HAP-1 (cell line): ENCODE data around the gene PRR16.

Experiments used
- DNase-seq, 2 experiments: peaks; one replicate each; pipeline ENCODE4 v3.0.0-alpha.2; 2016 to 2020; ENCODE audit warnings: low spot score in 2 of 2
- H3K27me3 ChIP-seq: fragments of 250-450 bp; sonication (Bioruptor Pico); 2 replicates; pipeline ENCODE4 v1.5.1; 2020; ENCODE audit warnings: low read depth, mild to moderate bottlenecking, moderate library complexity
- H3K36me3 ChIP-seq: fragments of 250-450 bp; sonication (Bioruptor Pico); replicated peaks from 2 replicates; pipeline ENCODE4 v1.5.1; 2020; ENCODE audit warnings: mild to moderate bottlenecking
- H3K4me1 ChIP-seq: fragments of 250-450 bp; sonication (Bioruptor Pico); 2 replicates; pipeline ENCODE4 v1.5.1; 2020; ENCODE audit warnings: mild to moderate bottlenecking
- H3K4me3 ChIP-seq: fragments of 250-450 bp; sonication (Bioruptor Pico); 2 replicates; pipeline ENCODE4 v1.5.1; 2020; ENCODE audit warnings: mild to moderate bottlenecking, moderate library complexity
- H3K9me3 ChIP-seq: fragments of 250-450 bp; sonication (Bioruptor Pico); 2 replicates; pipeline ENCODE4 v1.5.1; 2020; ENCODE audit warnings: mild to moderate bottlenecking, moderate library complexity
- in situ Hi-C: fragments of 300-500 bp; cut with MboI; formaldehyde crosslinking; loops from 3 replicates; pipeline ENCODE4 v1.14.3; 2020; ENCODE audit warnings: low sequenced_read_pairs, inconsistent platforms, mixed read lengths

PRR16 gene

DNA sequence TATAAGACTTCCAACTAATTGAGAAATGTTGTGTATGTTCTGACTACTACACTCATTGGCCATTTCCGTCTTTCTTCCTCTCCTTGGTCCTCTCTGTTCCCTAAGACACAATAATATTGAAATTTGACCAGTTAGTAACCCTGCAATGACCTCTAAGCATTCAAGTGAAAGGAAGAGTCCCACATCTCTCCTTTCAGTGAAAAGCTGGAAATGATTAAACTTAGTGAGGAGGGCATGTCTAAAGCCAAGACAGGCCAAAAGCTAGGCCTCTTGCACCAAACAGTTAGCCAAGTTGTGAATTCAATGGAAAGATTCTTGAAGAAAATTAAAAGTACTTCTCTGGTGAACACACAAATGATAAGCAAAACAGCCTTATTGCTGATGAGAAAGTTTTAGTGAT lies 122.5 kb downstream of the PRR16 start:
- Histone ChIP-seq H3K27me3 (no peaks in the 10 kb centered on the region), H3K36me3 (no peaks in the 10 kb centered on the region), H3K4me3 (no peak overlapping the region), H3K4me1 (no peaks in the 10 kb centered on the region), H3K9me3 (no peaks in the 10 kb centered on the region)
- in situ Hi-C loops: no loop called here
- no peak for DNase-seq

DNA sequence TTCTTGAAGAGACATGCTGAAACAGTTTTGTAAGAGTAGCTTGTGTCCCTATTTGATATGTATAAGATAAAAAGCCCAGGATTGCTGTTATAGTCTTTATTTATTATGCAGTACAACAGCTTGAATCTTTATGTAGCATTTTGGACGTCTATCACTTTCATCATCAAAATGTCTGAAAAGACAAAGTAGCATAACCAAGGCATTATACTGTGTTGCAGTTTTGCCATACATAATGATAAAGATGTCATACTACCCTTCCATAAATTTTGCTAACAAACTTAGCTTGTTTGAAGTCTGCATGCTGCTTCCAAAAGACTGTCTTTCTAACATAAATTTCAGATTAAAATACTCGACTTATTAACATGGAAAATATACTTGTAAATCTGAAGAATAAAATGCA lies 127.8 kb downstream of the PRR16 start:
- in situ Hi-C loops: no loop called here
- H3K27me3 ChIP-seq: no peaks in the 10 kb centered on the region
- H3K36me3 ChIP-seq: no peaks in the 10 kb centered on the region
- no peaks in the 10 kb centered on the region for H3K9me3 ChIP-seq
- H3K4me1 ChIP-seq: no peaks in the 10 kb centered on the region
- no peak overlapping the region for H3K4me3 ChIP-seq
- DNase-seq: no peak

DNA sequence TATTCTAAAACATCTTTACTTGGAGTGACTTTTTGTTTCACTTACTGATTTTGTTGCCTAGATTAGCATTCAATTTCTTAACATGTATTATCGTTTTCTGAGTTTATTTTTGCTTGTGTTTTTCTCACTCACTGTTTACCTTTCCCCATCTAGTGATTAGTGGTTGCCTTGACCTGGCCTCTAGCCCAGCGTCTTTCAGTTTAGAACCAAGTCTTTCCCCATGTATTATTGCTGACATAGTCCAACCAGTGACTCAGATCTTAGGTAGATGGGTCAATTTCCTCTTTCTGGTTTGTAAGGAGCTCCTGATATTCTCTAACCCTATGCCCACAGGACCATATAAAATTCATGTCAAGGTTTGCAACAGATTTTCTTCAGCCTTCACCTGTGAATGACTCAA lies 135.5 kb downstream of the PRR16 start:
- no peaks in the 10 kb centered on the region for H3K4me1 ChIP-seq
- no peak for DNase-seq
- no peaks in the 10 kb centered on the region for H3K9me3 ChIP-seq
- H3K4me3 ChIP-seq: no peak overlapping the region
- H3K36me3 ChIP-seq: no peaks in the 10 kb centered on the region
- in situ Hi-C loops: no loop called here
- H3K27me3 ChIP-seq: no peaks in the 10 kb centered on the region

DNA sequence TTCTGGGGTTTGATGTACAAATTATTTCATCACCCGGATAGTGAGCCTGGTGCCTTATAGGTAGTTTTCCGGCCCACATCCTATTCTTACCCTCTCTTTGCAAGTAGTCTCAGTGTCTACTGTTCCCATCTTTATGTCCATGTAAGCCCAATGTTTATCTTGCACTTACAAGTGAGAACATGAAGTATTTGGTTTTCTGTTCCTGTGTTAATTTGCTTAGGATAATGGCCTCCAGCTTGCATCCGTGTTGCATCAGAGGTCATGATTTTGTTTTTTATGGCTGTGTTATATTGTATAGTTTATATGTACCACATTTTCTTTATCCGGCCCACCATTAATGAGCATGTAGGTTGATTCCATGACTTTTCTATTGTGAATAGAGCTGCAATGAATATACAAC lies 136.5 kb downstream of the PRR16 start:
- in situ Hi-C loops: no loop called here

DNA sequence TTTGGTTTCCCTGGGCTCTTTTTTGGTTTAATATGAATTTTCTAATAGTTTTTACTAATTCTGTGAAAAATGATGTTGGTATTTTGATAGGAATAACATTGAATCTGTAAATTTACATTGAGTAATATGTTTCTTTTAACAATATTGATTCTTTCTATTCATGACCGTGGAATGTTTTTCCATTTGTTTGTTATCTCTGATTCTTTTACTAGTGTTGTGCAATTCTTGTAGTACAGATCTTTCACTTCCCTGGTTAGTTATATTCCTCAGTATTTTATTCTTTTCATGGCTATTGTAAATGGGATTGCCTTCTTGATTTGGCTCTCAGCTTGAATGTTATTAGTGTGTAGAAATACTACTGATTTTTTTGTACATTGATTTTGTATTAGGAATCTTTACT lies 137.9 kb downstream of the PRR16 start:
- Histone ChIP-seq H3K4me3 (no peak overlapping the region), H3K4me1 (no peaks in the 10 kb centered on the region), H3K27me3 (no peaks in the 10 kb centered on the region), H3K9me3 (no peaks in the 10 kb centered on the region), H3K36me3 (no peaks in the 10 kb centered on the region)
- DNase-seq: no peak
- in situ Hi-C loops: no loop called here

More for the DNA sequence above, 136.5 kb downstream of the PRR16 start:
- no peak overlapping the region for H3K4me3 ChIP-seq
- H3K27me3 ChIP-seq: no peaks in the 10 kb centered on the region
- no peaks in the 10 kb centered on the region for H3K9me3 ChIP-seq
- no peaks in the 10 kb centered on the region for H3K36me3 ChIP-seq
- no peak for DNase-seq
- no peaks in the 10 kb centered on the region for H3K4me1 ChIP-seq

DNA sequence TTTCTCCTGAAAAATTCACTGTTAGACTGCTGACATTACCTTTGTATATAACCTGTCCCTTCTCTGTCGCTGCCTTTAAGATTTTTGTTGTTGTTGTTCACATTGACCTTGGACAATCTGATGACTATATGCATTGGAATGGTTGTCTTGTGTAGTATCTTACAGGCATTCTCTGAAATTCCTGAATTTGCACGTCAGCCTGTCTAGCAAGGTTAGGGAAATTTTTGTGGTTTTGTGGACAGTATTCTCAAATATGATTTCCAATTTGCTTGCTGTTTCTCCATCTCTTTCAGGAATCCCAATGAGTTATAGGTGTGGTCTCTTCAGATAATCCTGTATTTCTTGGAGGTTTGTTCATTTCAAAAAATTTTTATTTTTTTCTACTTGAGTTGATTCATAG lies 140.8 kb downstream of the PRR16 start:
- Histone ChIP-seq H3K9me3 (no peaks in the 10 kb centered on the region), H3K4me1 (no peaks in the 10 kb centered on the region), H3K27me3 (no peaks in the 10 kb centered on the region), H3K4me3 (no peak overlapping the region), H3K36me3 (no peaks in the 10 kb centered on the region)
- DNase-seq: no peak
- in situ Hi-C loops: no loop called here

DNA sequence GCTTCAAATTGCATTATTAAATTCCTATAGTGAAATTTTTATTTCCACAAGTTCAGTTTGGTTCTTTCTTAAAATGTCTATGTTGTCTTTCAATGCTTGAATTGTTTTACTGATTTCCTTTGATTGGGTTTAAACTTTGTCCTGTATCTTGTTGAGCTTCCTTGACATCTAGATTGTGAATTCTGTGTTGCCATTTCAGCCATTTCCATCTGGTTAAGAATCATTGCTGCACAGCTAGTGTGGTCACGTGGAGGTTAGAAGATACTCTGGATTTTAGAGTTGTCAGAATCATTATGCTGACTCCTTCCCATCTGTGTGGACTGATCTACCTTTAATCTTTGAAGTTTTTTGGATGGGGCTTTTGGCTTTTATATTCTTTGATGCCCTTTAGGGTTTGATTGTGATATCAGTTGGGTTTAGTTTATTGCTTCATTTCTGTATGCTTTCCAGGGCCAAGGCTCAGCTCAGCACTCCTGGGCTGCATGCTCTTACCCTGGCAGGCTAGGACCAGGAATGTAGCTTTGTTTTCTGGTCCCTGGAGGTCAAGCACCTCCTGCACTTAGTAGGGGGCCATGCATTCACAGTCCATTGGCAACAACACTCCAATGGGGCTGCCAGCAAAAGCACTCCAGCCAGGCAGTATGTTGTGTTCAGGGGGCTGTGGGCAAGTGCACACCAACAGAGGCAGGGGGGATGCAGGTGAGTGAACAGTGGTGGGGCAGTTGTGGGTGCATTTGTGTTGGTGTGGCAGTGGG lies 141.4 kb downstream of the PRR16 start:
- Histone ChIP-seq H3K4me1 (no peaks in the 10 kb centered on the region), H3K27me3 (no peaks in the 10 kb centered on the region), H3K9me3 (no peaks in the 10 kb centered on the region), H3K36me3 (no peaks in the 10 kb centered on the region), H3K4me3 (no peak overlapping the region)
- in situ Hi-C loops: no loop called here
- DNase-seq: no peak

DNA sequence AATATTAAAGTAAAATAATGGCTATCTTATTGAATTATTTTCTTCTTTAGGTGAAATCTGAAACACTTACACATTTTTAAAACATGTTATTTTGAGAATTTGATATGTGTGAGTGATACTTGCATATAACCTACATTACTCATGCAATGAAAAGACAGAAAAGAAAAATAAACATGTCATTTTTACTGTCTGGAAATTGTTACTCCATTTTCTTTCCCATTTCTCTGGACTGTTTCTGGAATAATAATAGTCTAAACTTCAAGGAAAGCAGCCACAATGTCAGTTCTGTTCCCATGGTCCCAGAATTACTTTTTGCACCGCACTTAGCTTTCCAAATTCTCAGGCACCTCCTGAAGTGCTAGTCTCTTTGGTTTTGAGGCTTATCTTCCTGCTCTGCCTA lies 145.5 kb downstream of the PRR16 start:
- no peaks in the 10 kb centered on the region for H3K36me3 ChIP-seq
- H3K27me3 ChIP-seq: no peaks in the 10 kb centered on the region
- in situ Hi-C loops: no loop called here
- no peaks in the 10 kb centered on the region for H3K9me3 ChIP-seq
- peaks cover 13% of the 10 kb centered on the region for H3K4me1 ChIP-seq
- no peak overlapping the region for H3K4me3 ChIP-seq
- DNase-seq: no peak

DNA sequence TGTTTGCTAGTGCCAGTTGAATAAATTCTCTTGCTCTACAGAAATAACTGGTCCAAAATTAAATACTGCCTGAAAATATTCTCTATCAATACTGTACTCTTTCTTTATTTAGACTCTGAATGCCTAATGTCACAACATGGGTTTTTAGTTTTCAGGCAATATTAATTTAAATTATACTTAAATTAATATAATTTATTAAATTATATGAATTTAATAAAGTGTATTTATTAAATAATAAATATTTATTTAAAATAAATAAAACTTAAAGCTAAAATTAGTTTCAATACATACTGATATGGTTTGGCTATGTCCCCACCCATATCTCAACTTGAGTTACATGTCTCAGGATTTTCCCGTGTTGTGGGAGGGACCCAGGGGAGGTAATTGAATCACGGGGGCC lies 146.0 kb downstream of the PRR16 start:
- Histone ChIP-seq H3K36me3 (no peaks in the 10 kb centered on the region), H3K4me3 (no peak overlapping the region), H3K4me1 (peaks cover 18% of the 10 kb centered on the region), H3K9me3 (no peaks in the 10 kb centered on the region), H3K27me3 (no peaks in the 10 kb centered on the region)
- no peak for DNase-seq
- in situ Hi-C loops: no loop called here

DNA sequence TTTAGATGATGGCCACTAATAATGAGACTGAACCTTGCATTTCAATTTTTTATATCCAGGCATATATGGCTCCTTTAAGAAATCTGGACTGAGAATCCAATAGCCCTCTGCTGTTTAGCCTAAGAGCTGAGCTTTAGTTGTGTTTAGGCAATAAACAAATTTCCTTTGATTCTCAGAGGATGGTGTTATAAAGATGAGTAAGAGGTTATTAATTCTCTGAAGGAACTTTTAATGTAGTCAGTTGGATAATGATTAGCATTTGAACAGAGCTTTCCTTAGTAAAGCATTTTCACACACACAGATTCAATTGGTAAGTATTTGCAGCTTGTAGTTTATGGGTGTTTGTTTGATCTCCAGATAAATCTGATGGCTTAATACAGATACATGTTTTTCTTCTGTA lies 149.6 kb downstream of the PRR16 start:
- H3K4me3 ChIP-seq: no peak overlapping the region
- peaks cover 32% of the 10 kb centered on the region for H3K4me1 ChIP-seq
- peak in 1 of 2 experiments; percentile 74 for DNase-seq
- H3K9me3 ChIP-seq: no peaks in the 10 kb centered on the region
- in situ Hi-C loops: no loop called here
- no peaks in the 10 kb centered on the region for H3K36me3 ChIP-seq
- no peaks in the 10 kb centered on the region for H3K27me3 ChIP-seq

DNA sequence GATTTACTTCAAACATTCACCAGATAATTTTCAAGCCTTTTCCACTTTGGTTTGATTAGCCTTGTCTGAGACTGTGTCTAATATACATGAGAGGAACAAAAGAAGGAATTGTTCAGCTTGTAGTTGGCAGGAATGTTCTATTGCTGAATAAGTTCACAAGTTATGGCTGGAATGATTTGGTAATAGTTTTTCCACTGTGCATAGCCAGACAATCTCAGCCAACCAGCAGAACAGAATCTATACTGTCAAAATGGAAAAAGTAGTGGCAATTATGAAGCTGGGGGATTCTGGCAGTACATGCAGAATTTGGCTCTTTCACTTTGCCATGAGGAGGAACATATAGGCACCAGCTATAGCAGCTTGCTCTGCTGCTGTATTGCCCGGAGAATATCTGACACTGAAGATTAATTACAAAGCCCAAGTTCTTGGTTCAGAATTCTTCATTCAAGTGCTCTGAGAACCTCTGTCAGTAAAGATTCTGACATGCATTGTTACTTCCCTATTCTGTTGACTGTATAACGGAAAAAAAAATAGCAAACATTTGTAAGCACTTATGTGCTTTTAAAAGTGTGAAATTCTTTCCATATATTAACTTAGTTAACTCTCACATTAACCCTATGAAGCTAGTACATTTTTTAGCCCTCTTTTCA lies 150.6 kb downstream of the PRR16 start:
- Histone ChIP-seq H3K27me3 (no peaks in the 10 kb centered on the region), H3K4me1 (peaks cover 32% of the 10 kb centered on the region), H3K4me3 (no peak overlapping the region), H3K36me3 (no peaks in the 10 kb centered on the region), H3K9me3 (no peaks in the 10 kb centered on the region)
- in situ Hi-C loops: no loop called here
- DNase-seq: peak in 1 of 2 experiments; percentile 34

DNA sequence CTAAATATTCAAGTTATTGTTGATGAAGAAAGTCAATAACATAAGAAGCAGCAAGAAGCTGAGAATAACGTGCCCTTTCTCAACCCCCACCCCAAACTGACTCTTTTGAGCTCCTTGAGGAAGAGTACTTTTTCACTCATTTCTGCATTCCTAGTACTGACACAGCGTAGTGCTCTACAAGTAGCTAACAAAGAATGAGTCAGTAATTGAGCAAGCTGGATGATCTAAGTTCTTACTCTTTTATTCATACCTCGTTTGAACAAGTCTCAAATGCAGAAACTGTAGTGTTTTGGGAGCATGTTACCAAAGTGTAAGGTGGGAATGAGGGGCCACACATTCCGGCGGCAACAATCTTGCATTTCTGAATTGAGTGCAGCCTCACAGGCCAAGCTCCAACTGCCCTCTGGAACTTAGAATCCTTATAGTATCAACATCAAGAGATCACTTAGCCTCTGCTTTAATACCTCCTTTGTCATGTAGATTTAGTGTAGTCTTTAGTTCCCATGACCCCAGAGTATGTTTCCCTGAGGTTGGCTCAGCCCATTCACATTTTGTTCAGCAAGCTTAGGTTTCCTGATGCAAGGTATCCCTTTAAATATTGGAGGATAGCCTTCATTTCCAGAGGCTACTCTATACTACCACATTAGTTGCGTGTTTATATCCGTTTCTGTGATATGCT lies 152.0 kb downstream of the PRR16 start:
- Histone ChIP-seq H3K36me3 (no peaks in the 10 kb centered on the region), H3K4me1 (peaks cover 32% of the 10 kb centered on the region), H3K9me3 (no peaks in the 10 kb centered on the region), H3K4me3 (no peak overlapping the region), H3K27me3 (no peaks in the 10 kb centered on the region)
- DNase-seq: peak; percentile 60 to 92
- in situ Hi-C loops: no loop called here

DNA sequence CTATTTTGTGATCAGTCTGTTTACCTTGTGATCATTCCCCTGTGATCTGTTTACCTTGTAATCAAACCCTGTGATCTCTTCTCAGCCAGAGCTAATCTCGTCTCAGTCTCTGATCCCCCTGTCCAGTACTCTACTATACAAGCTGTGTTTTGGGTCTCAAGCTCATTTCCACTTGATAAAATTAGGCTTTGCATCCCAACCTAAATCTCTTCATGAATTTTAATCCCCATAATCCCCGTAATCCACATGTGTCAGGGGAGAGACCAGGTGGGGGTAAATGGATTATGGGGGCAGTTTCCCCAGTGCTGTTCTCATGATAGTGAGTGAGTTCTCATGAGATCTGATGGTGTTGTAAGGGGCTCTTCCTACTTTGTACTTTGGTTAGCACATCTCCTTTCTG lies 157.2 kb downstream of the PRR16 start:
- Histone ChIP-seq H3K27me3 (no peaks in the 10 kb centered on the region), H3K36me3 (no peaks in the 10 kb centered on the region), H3K4me3 (no peak overlapping the region), H3K4me1 (peaks cover 6% of the 10 kb centered on the region), H3K9me3 (no peaks in the 10 kb centered on the region)
- in situ Hi-C loops: no loop called here
- no peak for DNase-seq

DNA sequence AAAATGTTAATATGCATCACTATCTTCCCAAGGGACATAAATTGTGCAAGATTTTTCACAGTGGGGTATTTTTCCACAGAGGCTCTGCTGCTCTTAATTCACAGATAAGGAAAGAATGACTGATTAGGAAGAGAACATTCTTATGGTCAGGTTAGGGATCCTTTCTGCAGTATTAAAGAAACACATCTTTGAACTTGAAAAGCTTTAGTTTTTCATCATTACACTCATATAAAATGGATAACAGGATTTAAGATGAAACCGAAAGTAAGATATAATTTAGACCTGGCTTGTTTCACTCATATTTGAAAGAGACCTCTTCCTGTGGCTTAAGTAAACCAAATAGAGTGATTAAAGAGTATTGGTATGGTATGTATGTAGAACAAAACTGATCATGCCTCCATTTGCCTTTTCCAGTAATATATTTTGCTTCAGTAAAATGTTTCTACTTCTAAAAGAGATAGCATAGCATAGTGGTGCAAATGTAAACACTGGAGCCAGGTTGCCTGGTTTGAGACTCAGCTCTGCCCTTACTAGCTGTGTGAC lies 160.0 kb downstream of the PRR16 start:
- no peak overlapping the region for H3K4me3 ChIP-seq
- in situ Hi-C loops: no loop called here
- no peaks in the 10 kb centered on the region for H3K9me3 ChIP-seq
- peaks cover 7% of the 10 kb centered on the region for H3K4me1 ChIP-seq
- no peaks in the 10 kb centered on the region for H3K27me3 ChIP-seq
- DNase-seq: no peak
- H3K36me3 ChIP-seq: no peaks in the 10 kb centered on the region
